IgD-negative memory B cell (primary cell): ENCODE data around the gene FREY1. TPM values are rescaled to one million over a fixed set of nuclear protein-coding genes. Genes with fewer than 3 reads are reported as not detected.

Experiments used
- H3K27ac Mint-ChIP-seq, 3 donors: one replicate each; pipeline ENCODE4 v1.8.0; 2020 to 2022; ENCODE audit warnings: mild to moderate bottlenecking in 3 of 3, mixed read lengths in 3 of 3, moderate library complexity in 1 of 3
- H3K27me3 Mint-ChIP-seq: one replicate; pipeline ENCODE4 v1.8.0; 2021; ENCODE audit warnings: mixed read lengths
- H3K36me3 Mint-ChIP-seq: one replicate; pipeline ENCODE4 v1.8.0; 2020; ENCODE audit warnings: mild to moderate bottlenecking, mixed read lengths
- H3K4me1 Mint-ChIP-seq, 3 donors: one replicate each; pipeline ENCODE4 v1.8.0; 2020 to 2022; ENCODE audit warnings: mixed read lengths in 3 of 3, mild to moderate bottlenecking in 1 of 3
- H3K4me3 Mint-ChIP-seq, 4 donors: one replicate each; pipeline ENCODE4 v1.8.0; 2020 to 2022; ENCODE audit warnings: mild to moderate bottlenecking in 4 of 4, mixed read lengths in 4 of 4, moderate library complexity in 3 of 4
- H3K9me3 Mint-ChIP-seq, 3 donors: one replicate each; pipeline ENCODE4 v1.8.0; 2020 to 2021; ENCODE audit warnings: mixed read lengths in 3 of 3, mild to moderate bottlenecking in 1 of 3
- polyA plus RNA-seq: library from polyadenylated mRNA; unstranded; fragments of 300-500 nt; fragmentation: Illumina TruSeq; gene quantifications from one replicate; pipeline ENCODE4 v1.2.3, GENCODE V29; 2021

Gene FREY1
- polyA plus RNA-seq, 1 donor from 2014 or later: not detected

DNA sequence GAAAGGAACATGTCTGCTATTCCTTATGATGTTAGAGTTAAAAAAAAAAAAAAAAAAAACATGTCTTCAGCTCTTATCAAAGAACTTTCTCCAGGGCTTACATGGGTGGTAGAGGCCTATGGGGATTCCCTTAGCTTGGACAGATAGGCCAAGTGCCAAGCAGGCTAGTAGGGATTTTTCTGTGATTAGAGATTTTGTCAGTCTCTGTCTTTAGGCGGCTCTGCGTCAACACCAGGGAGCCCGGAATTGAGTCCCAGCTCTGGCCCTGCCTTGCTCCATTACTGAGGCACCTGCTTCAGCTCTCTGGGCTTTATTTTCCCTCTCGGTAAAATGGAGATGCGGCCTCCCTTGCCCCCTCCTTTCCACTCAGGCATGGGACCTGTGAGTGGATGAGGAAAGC lies 46.7 kb downstream of the FREY1 start:
- no peak overlapping the region for H3K27ac Mint-ChIP-seq
- peaks cover 4% of the 10 kb centered on the region for H3K36me3 Mint-ChIP-seq
- H3K4me1 Mint-ChIP-seq: no peaks in the 10 kb centered on the region
- no peaks in the 10 kb centered on the region for H3K27me3 Mint-ChIP-seq
- no peaks in the 10 kb centered on the region for H3K9me3 Mint-ChIP-seq
- H3K4me3 Mint-ChIP-seq: no peak overlapping the region

- H3K4me3 Mint-ChIP-seq: no peak overlapping the region
Measured at GRCh38 chr11:45859661-45860140, 47.4 kb downstream of the FREY1 start.

GRCh38 chr11:45858751-45859398 lies 48.2 kb downstream of the FREY1 start:
- Mint-ChIP-seq H3K27ac (peak overlapping the region in 1 of 3 donors; percentile 59), H3K4me1 (peaks cover 0 to 2% (median under 1%) of the 10 kb centered on the region in 3 donors), H3K9me3 (no peaks in the 10 kb centered on the region), H3K4me3 (no peak overlapping the region), H3K36me3 (peaks cover 4% of the 10 kb centered on the region), H3K27me3 (no peaks in the 10 kb centered on the region)

More at GRCh38 chr11:45859661-45860140, 47.4 kb downstream of the FREY1 start:
- Mint-ChIP-seq H3K27ac (no peak overlapping the region), H3K36me3 (peaks cover 4% of the 10 kb centered on the region), H3K9me3 (no peaks in the 10 kb centered on the region), H3K4me1 (no peaks in the 10 kb centered on the region), H3K27me3 (no peaks in the 10 kb centered on the region)

GRCh38 chr11:45857961-45858474 lies 49.1 kb downstream of the FREY1 start:
- H3K4me3 Mint-ChIP-seq: no peak overlapping the region
- H3K9me3 Mint-ChIP-seq: no peaks in the 10 kb centered on the region
- H3K27me3 Mint-ChIP-seq: no peaks in the 10 kb centered on the region
- H3K36me3 Mint-ChIP-seq: peaks cover 4% of the 10 kb centered on the region
- H3K4me1 Mint-ChIP-seq: peaks cover 2 to 5% (median 3%) of the 10 kb centered on the region in 3 donors
- no peak overlapping the region for H3K27ac Mint-ChIP-seq

Other genes starting within 250 kb of the FREY1 start
- gene CHST1, start 241.6 kb downstream of the FREY1 start, polyA plus RNA-seq: not detected
- 8.9 TPM for gene SLC35C1, start 102.1 kb downstream of the FREY1 start, polyA plus RNA-seq
- 39.3 TPM for gene CRY2, start 59.8 kb downstream of the FREY1 start, polyA plus RNA-seq
- 0.26 TPM for gene MAPK8IP1, start 21.6 kb downstream of the FREY1 start, polyA plus RNA-seq
- gene PEX16, start 10.6 kb upstream of the FREY1 start, polyA plus RNA-seq: 73.5 TPM
- gene LARGE2, start 15.4 kb upstream of the FREY1 start, polyA plus RNA-seq: 61.7 TPM
- 17.2 TPM for gene PHF21A, start 214.2 kb upstream of the FREY1 start, polyA plus RNA-seq